Measurements from ENCODE around the gene GABBR2. TPM values are rescaled to one million over a fixed set of nuclear protein-coding genes. Genes with fewer than 3 reads are reported as not detected.

GABBR2 gene
- total and polyA plus RNA-seq, 2 of the 8 experiments (the other 6 are each of a cell fraction or from before 2014, with no cell fraction given): 0.50 to 1.2 TPM

GRCh38 chr9:98615633-98616032 is 93.1 kb downstream of the GABBR2 start:
- H2AFZ ChIP-seq (ENCODE audit: low read length): no peak overlapping the region
- H3K27ac ChIP-seq (ENCODE audit: low read depth, low read length): no peak overlapping the region
- H3K9ac ChIP-seq (replicated peaks in 1 of 4; ENCODE audit: extremely low read depth in 1 of 4, low read depth in 3 of 4, low read length in 3 of 4): no peak overlapping the region
- H3K79me2 ChIP-seq (ENCODE audit: control insufficient read depth in 1 of 2, insufficient read depth in 2 of 2, low read length in 2 of 2): no peaks in the 10 kb centered on the region
- ChIA-PET CTCF (ENCODE audit: partially characterized antibody) (interaction anchor here (0.9 to 2.3 kb wide), 2 partner anchors 12 to 161 kb away, joined by 4 to 9 read pairs; no protein-coding TSS in a partner anchor), POLR2A (ENCODE audit: partially characterized antibody) (interaction anchor here (1.4 kb wide), 1 partner anchor 9 kb away, joined by 3 read pairs; no protein-coding TSS in a partner anchor)
- H2AK5ac ChIP-seq (ENCODE audit: low read depth, low read length): no peak overlapping the region
- H3K4me3 ChIP-seq (ENCODE audit: extremely low read depth in 1 of 4, insufficient read depth in 2 of 4, low read depth in 3 of 4, low read length in 4 of 4): no peak overlapping the region
- DNase-seq (ENCODE audit: low read depth in 1 of 2, low spot score in 2 of 2): no peak
- H2BK20ac ChIP-seq (ENCODE audit: low read length): no peak overlapping the region
- H3K14ac ChIP-seq (ENCODE audit: insufficient read length): no peak overlapping the region
- H2BK5ac ChIP-seq (ENCODE audit: low read depth, low read length): no peak overlapping the region
- H3K27me3 ChIP-seq (replicated peaks in 1 of 4; ENCODE audit: control insufficient read depth in 3 of 4, extremely low read depth in 1 of 4, insufficient read depth in 3 of 4, low read length in 3 of 4): no peaks in the 10 kb centered on the region; a peak in 1 of 7 replicates
- no peak overlapping the region for H2BK120ac ChIP-seq (replicated peaks; ENCODE audit: low read depth, low read length)
- no peak overlapping the region for H3K4me2 ChIP-seq (ENCODE audit: insufficient read depth in 1 of 2, low read depth in 2 of 2, low read length in 2 of 2)
- no peaks in the 10 kb centered on the region for H3K36me3 ChIP-seq (ENCODE audit: control insufficient read depth in 2 of 4, insufficient read depth in 4 of 4, low read length in 3 of 4)
- no peaks in the 10 kb centered on the region for H3K23me2 ChIP-seq (ENCODE audit: low read depth, low read length)
- H3K9me3 ChIP-seq (ENCODE audit: insufficient read depth in 2 of 2, low read depth in 1 of 2, low read length in 1 of 2): no peaks in the 10 kb centered on the region
- H3K18ac ChIP-seq (ENCODE audit: extremely low read depth, low read length): no peak overlapping the region
- H3K4ac ChIP-seq (replicated peaks; ENCODE audit: insufficient read length, low read depth, low read length): no peak overlapping the region
- no peak overlapping the region for H2BK12ac ChIP-seq (ENCODE audit: low read depth, low read length)
- FAIRE-seq: no peak
- no peak overlapping the region for H3K23ac ChIP-seq (ENCODE audit: insufficient read length)
- H4K5ac ChIP-seq (ENCODE audit: insufficient read length, low read depth, low read length): no peak overlapping the region
- H4K20me1 ChIP-seq (replicated peaks in 1 of 2; ENCODE audit: control insufficient read depth in 1 of 2, insufficient read depth in 2 of 2, low read length in 2 of 2): no peaks in the 10 kb centered on the region
- no peak overlapping the region for H3K56ac ChIP-seq (replicated peaks; ENCODE audit: insufficient read length, low read depth, low read length)
- 0 out of 7 replicates have a peak, but pooled peaks cover 0 to 2% (median 0%) of the 10 kb centered on the region in 4 experiments for H3K4me1 ChIP-seq (replicated peaks in 1 of 4; ENCODE audit: control insufficient read depth in 3 of 4, insufficient read depth in 4 of 4, low read length in 3 of 4)
- 79% methylated on average over 2 of the region's 2 CpGs; no CpG with 5 or more reads in 1 of the 2 experiments for WGBS, 2 experiments (ENCODE audit: extremely low coverage in 1 of 2, insufficient coverage in 1 of 2, insufficient read length in 1 of 2, insufficient replicate concordance in 2 of 2, low coverage in 1 of 2, low lambda C conversion rate in 2 of 2, missing lambda C conversion rate in 1 of 2)
- no peak overlapping the region for H2BK15ac ChIP-seq (ENCODE audit: low read length)
- H4K8ac ChIP-seq (ENCODE audit: extremely low read depth, insufficient read depth, low read length): no peak overlapping the region
- H3K79me1 ChIP-seq (ENCODE audit: low read depth, low read length): no peaks in the 10 kb centered on the region
- H4K91ac ChIP-seq (replicated peaks; ENCODE audit: insufficient read length, low read length): no peak overlapping the region
- no peak for TF ChIP-seq POU5F1 (IDR thresholded peaks at IDR 0.05; ENCODE audit: low read depth, low read length)
- no peak for TF ChIP-seq E2F6 (IDR thresholded peaks at IDR 0.05)
- no peak for TF ChIP-seq CTCF (IDR thresholded peaks at IDR 0.05; ENCODE audit: control extremely low read depth in 1 of 3, insufficient read depth in 1 of 3, low read depth in 1 of 3, low read length in 3 of 3)
- no peak for TF ChIP-seq KDM1A (IDR thresholded peaks at IDR 0.05; ENCODE audit: borderline replicate concordance, low read length)
- no peak for TF ChIP-seq TCF12 (IDR thresholded peaks at IDR 0.05; ENCODE audit: low read depth, low read length)

All from H1 (cell line).